IMR-90 (cell line): ENCODE results near the gene MAP3K5. TPM values are rescaled to one million over a fixed set of nuclear protein-coding genes. Genes with fewer than 3 reads are reported as not detected.

Experiments
- ATAC-seq: fragments of 200-7000 bp; cut with Tn5 transposase; 2 replicates; pipeline ENCODE4 v1.9.1; 2020; ENCODE audit warnings: low read depth, mild to moderate bottlenecking, moderate library complexity
- BruUV-seq: library from RNA; stranded (reverse); fragments of 400-500 nt; replicated peaks from 2 replicates; lab custom pipeline; 2021; lab: Mats Ljungman, UMichigan
- CTCF ChIA-PET: fragments of 300-600 bp; formaldehyde crosslinking; extraction: SDS; loops from one replicate; lab custom pipeline; 2021; ENCODE audit warnings: antibody characterized with exemption; lab: Yijun Ruan, JAX
- POLR2A ChIA-PET: fragments of 300-600 bp; sonication (Branson Sonifier 250); formaldehyde crosslinking; loops from one replicate; lab custom pipeline; 2022; ENCODE audit warnings: antibody characterized with exemption; ENCODE audit not compliant: unreplicated experiment; lab: Charles Lee
- DNase-seq: peaks from one replicate; pipeline ENCODE4 v3.0.0; 2013
- H2AFZ ChIP-seq: replicated peaks from 2 replicates; pipeline ENCODE3; 2013; ENCODE audit warnings: low read length, mild to moderate bottlenecking; ENCODE audit not compliant: poor library complexity
- H2AK5ac ChIP-seq: 2 replicates; pipeline ENCODE4 v1.6.1; 2013; ENCODE audit warnings: low read depth, low read length, inconsistent platforms
- H2AK9ac ChIP-seq: replicated peaks from 2 replicates; pipeline ENCODE3; 2013; ENCODE audit warnings: mild to moderate bottlenecking, low read depth, low read length, moderate library complexity; ENCODE audit not compliant: poor library complexity
- H2BK120ac ChIP-seq: 2 replicates; pipeline ENCODE4 v1.6.1; 2013; ENCODE audit warnings: low read depth, low read length, inconsistent platforms
- H2BK15ac ChIP-seq: 3 replicates; pipeline ENCODE4 v1.6.1; 2013; ENCODE audit warnings: low read depth, low read length, inconsistent platforms
- H2BK20ac ChIP-seq: 2 replicates; pipeline ENCODE4 v1.6.1; 2013; ENCODE audit warnings: low read depth, mild to moderate bottlenecking, inconsistent platforms, low read length, moderate library complexity
- H2BK5ac ChIP-seq: 2 replicates; pipeline ENCODE4 v1.6.1; 2013; ENCODE audit warnings: mild to moderate bottlenecking, low read depth, low read length, inconsistent platforms; ENCODE audit not compliant: poor library complexity, severe bottlenecking
- H3K14ac ChIP-seq: replicated peaks from 2 replicates; pipeline ENCODE4 v1.6.1; 2013; ENCODE audit warnings: low read depth, low read length, inconsistent platforms
- H3K18ac ChIP-seq: 2 replicates; pipeline ENCODE4 v1.6.1; 2013; ENCODE audit warnings: low read depth, low read length, control low read depth
- H3K23ac ChIP-seq: 2 replicates; pipeline ENCODE4 v1.6.1; 2013; ENCODE audit warnings: low read depth, low read length, inconsistent platforms
- H3K27ac ChIP-seq: 2 replicates; pipeline ENCODE4 v1.5.1; 2013; ENCODE audit warnings: mild to moderate bottlenecking, control low read depth, low read length; ENCODE audit not compliant: insufficient read depth
- H3K27me3 ChIP-seq: 2 replicates; pipeline ENCODE4 v1.6.1; 2013; ENCODE audit warnings: low read length; ENCODE audit not compliant: control insufficient read depth, insufficient read depth
- H3K36me3 ChIP-seq: 2 replicates; pipeline ENCODE4 v1.6.1; 2013; ENCODE audit warnings: low read length, mixed read lengths; ENCODE audit not compliant: control insufficient read depth, insufficient read depth
- H3K4ac ChIP-seq: 2 replicates; pipeline ENCODE4 v1.6.1; 2013; ENCODE audit warnings: low read depth, low read length, inconsistent platforms
- H3K4me1 ChIP-seq: 2 replicates; pipeline ENCODE4 v1.6.1; 2013; ENCODE audit warnings: low read length, mixed read lengths; ENCODE audit not compliant: control insufficient read depth, insufficient read depth
- H3K4me2 ChIP-seq: 2 replicates; pipeline ENCODE4 v1.6.1; 2013; ENCODE audit warnings: low read depth, mild to moderate bottlenecking, control low read depth, low read length, moderate library complexity
- H3K4me3 ChIP-seq: 2 replicates; pipeline ENCODE4 v1.5.1; 2013; ENCODE audit warnings: low read depth, mild to moderate bottlenecking, control low read depth, low read length, moderate library complexity; ENCODE audit not compliant: insufficient read depth
- H3K56ac ChIP-seq: 2 replicates; pipeline ENCODE4 v1.6.1; 2013; ENCODE audit warnings: low read length, inconsistent platforms; ENCODE audit not compliant: insufficient read depth; ENCODE audit errors: extremely low read depth
- H3K79me1 ChIP-seq, 2 experiments: 2 replicates each; pipeline ENCODE4 v1.6.1; 2013; ENCODE audit warnings: low read length in 2 of 2, inconsistent platforms in 1 of 2, low read depth in 1 of 2
- H3K9ac ChIP-seq: 2 replicates; pipeline ENCODE4 v1.6.1; 2013; ENCODE audit warnings: low read depth, low read length, control low read depth
- H3K9me1 ChIP-seq: 2 replicates; pipeline ENCODE4 v1.6.1; 2013; ENCODE audit warnings: low read length, inconsistent platforms; ENCODE audit not compliant: insufficient read depth
- H3K9me3 ChIP-seq: 2 replicates; pipeline ENCODE4 v1.6.1; 2013; ENCODE audit warnings: low read length; ENCODE audit not compliant: control insufficient read depth, insufficient read depth
- H4K20me1 ChIP-seq: 2 replicates; pipeline ENCODE4 v1.6.1; 2013; ENCODE audit warnings: low read length, inconsistent platforms; ENCODE audit not compliant: insufficient read depth
- H4K5ac ChIP-seq: 2 replicates; pipeline ENCODE4 v1.6.1; 2013; ENCODE audit warnings: mild to moderate bottlenecking, low read depth, low read length, control low read depth
- H4K8ac ChIP-seq, 2 experiments: 2 replicates each; pipeline ENCODE4 v1.6.1; 2013; ENCODE audit warnings: low read depth in 2 of 2, low read length in 2 of 2, control low read depth in 1 of 2, inconsistent platforms in 1 of 2
- H4K91ac ChIP-seq: 2 replicates; pipeline ENCODE4 v1.6.1; 2013; ENCODE audit warnings: low read depth, low read length, inconsistent platforms; ENCODE audit not compliant: insufficient read depth
- MAFK ChIP-seq: IDR thresholded peaks from 2 replicates; pipeline ENCODE4 v1.6.1; 2012; ENCODE audit warnings: low read depth, low read length, improper control_type of control experiment
- MAZ ChIP-seq: IDR thresholded peaks from 2 replicates; pipeline ENCODE4 v1.6.1; 2012; ENCODE audit warnings: low read depth, mild to moderate bottlenecking, low read length, improper control_type of control experiment, moderate library complexity, borderline replicate concordance
- MXI1 ChIP-seq: IDR thresholded peaks from 2 replicates; pipeline ENCODE4 v1.6.1; 2012; ENCODE audit warnings: low read depth, mild to moderate bottlenecking, low read length, moderate library complexity, borderline replicate concordance
- NFE2L2 ChIP-seq: fragments of 150-350 bp; IDR thresholded peaks from 2 replicates; pipeline ENCODE4 v1.6.1; 2016; ENCODE audit warnings: low read depth, mild to moderate bottlenecking, low read length
- RAD21 ChIP-seq: IDR thresholded peaks from 2 replicates; pipeline ENCODE4 v1.6.1; 2012; ENCODE audit warnings: low read length, improper control_type of control experiment
- RFX5 ChIP-seq: IDR thresholded peaks from 2 replicates; pipeline ENCODE4 v1.8.0; 2012; ENCODE audit warnings: low read depth, mild to moderate bottlenecking, low read length, moderate library complexity
- SMC3 ChIP-seq: fragments of 150-350 bp; IDR thresholded peaks from 2 replicates; pipeline ENCODE4 v1.6.1; 2016; ENCODE audit warnings: low read depth, mild to moderate bottlenecking, antibody characterized with exemption, low read length, moderate library complexity
- WGBS, 2 experiments: methylation state at CpG; one replicate each; pipeline versions ENCODE4 v1.1.5 to v1.1.7; 2013; ENCODE audit warnings: missing lambda C conversion rate in 2 of 2; ENCODE audit not compliant: insufficient read length in 1 of 2; ENCODE audit errors: extremely low coverage in 2 of 2; 5-methylcytosine and 5-hydroxymethylcytosine counted together
- dilution Hi-C: fragments of 300-500 bp; cut with HindIII; formaldehyde crosslinking; loops from one replicate; pipeline ENCODE4 v1.14.3; 2018; ENCODE audit warnings: low sequenced_read_pairs; ENCODE audit not compliant: unreplicated experiment
- in situ Hi-C: fragments of 300-500 bp; cut with MboI; formaldehyde crosslinking; loops from 3 replicates; pipeline ENCODE4 v1.14.3; 2019; ENCODE audit warnings: low sequenced_read_pairs, inconsistent platforms, mixed read lengths
- intact Hi-C: fragments of 100-400 bp; cut with micrococcal nuclease; formaldehyde crosslinking; loops from 2 replicates; pipeline ENCODE4 v1.10.0; 2022
- polyA plus RNA-seq, 3 experiments: library from polyadenylated mRNA; depleted of rRNA; stranded (reverse); fragments of >200 nt; gene quantifications; 2 replicates each; pipeline ENCODE4 v1.2.3, GENCODE V29; 2012; ENCODE audit warnings: low replicate concordance in 1 of 3
- total RNA-seq: library from RNA; depleted of rRNA; stranded (reverse); fragments of >200 nt; gene quantifications from 2 replicates; pipeline ENCODE4 v1.2.3, GENCODE V29; 2012
- TF ChIP-seq, protein P1 (sequence below): conservative IDR thresholded peaks from 2 replicates; pipeline ENCODE4 v1.5.1; 2012; ENCODE audit warnings: mild to moderate bottlenecking, low read depth, low read length, improper control_type of control experiment

MAP3K5 gene
- total and polyA plus RNA-seq, 2 of the 4 experiments (the other 2 are of a cell fraction): 5.4 to 17.6 TPM

DNA sequence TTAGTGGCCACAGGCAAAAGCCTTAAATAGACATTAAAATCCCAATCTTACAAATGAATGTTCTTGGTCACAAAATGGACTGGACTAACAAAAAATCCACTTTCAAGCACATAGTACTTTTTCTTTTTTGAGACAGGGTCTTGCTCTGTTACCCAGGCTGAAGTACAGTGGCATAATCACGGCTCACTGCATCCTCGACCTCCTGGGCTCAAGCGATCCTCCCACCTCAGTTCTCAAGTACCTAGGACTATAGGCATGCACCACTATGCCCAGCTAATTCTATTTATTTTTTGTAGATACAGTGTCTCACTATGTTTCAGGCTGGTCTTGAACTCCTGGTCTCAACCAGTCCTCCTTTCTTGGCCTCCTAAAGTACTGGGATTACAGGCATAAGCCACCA, 59.4 kb downstream of the MAP3K5 start:
- no peak overlapping the region for H4K91ac ChIP-seq
- H3K4me1 ChIP-seq: peaks cover 14% of the 10 kb centered on the region
- H3K9ac ChIP-seq: no peak overlapping the region
- no peak overlapping the region for H3K18ac ChIP-seq
- H4K8ac ChIP-seq: no peak overlapping the region
- no TSS peak for BruUV-seq
- in situ Hi-C loops: no loop called here
- ChIA-PET POLR2A (interaction anchor here (0.6 kb wide), 1 partner anchor 78 kb away, joined by 3 read pairs; no protein-coding TSS in a partner anchor), CTCF (interaction anchor here (1.6 kb wide), 1 partner anchor 11 kb away, joined by 5 read pairs; no protein-coding TSS in a partner anchor)
- H4K20me1 ChIP-seq: peaks cover 20% of the 10 kb centered on the region; the same call in 1 of the 2 replicates
- TF ChIP-seq RFX5: no peak
- no peak for TF ChIP-seq RAD21
- no peak for TF ChIP-seq MAFK
- no peak for TF ChIP-seq NFE2L2
- TF ChIP-seq MAZ: no peak
- no peak for TF ChIP-seq SMC3
- TF ChIP-seq, protein P1, sequence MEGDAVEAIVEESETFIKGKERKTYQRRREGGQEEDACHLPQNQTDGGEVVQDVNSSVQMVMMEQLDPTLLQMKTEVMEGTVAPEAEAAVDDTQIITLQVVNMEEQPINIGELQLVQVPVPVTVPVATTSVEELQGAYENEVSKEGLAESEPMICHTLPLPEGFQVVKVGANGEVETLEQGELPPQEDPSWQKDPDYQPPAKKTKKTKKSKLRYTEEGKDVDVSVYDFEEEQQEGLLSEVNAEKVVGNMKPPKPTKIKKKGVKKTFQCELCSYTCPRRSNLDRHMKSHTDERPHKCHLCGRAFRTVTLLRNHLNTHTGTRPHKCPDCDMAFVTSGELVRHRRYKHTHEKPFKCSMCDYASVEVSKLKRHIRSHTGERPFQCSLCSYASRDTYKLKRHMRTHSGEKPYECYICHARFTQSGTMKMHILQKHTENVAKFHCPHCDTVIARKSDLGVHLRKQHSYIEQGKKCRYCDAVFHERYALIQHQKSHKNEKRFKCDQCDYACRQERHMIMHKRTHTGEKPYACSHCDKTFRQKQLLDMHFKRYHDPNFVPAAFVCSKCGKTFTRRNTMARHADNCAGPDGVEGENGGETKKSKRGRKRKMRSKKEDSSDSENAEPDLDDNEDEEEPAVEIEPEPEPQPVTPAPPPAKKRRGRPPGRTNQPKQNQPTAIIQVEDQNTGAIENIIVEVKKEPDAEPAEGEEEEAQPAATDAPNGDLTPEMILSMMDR: no peak
- no peak for TF ChIP-seq MXI1
- H2AK9ac ChIP-seq: no peak overlapping the region
- H3K14ac ChIP-seq: no peak overlapping the region
- H2BK15ac ChIP-seq: no peak overlapping the region
- H2BK20ac ChIP-seq: no peak overlapping the region
- H2AFZ ChIP-seq: no peak overlapping the region
- no peak overlapping the region for H2BK120ac ChIP-seq
- no peaks in the 10 kb centered on the region for H3K36me3 ChIP-seq
- dilution Hi-C loops: no loop called here
- H3K9me3 ChIP-seq: no peaks in the 10 kb centered on the region
- H3K27ac ChIP-seq: no peak overlapping the region
- WGBS, 2 experiments: 60% methylated on average over 2 of the region's 3 CpGs; no CpG with 5 or more reads in 1 of the 2 experiments
- H3K4ac ChIP-seq: no peak overlapping the region
- ATAC-seq: no peak
- no peak overlapping the region for H4K5ac ChIP-seq
- no peak overlapping the region for H3K4me2 ChIP-seq
- intact Hi-C loops: no loop called here
- H2AK5ac ChIP-seq: peak overlapping the region; percentile 53; the same call in 1 of the 2 replicates
- H3K79me1 ChIP-seq: peaks cover 48 to 80% of the 10 kb centered on the region in 2 experiments
- no peaks in the 10 kb centered on the region for H3K27me3 ChIP-seq
- no peak overlapping the region for H3K56ac ChIP-seq
- H3K23ac ChIP-seq: no peak overlapping the region
- H3K9me1 ChIP-seq: peaks cover 13% of the 10 kb centered on the region; the same call in 1 of the 2 replicates
- no peak overlapping the region for H3K4me3 ChIP-seq
- DNase-seq: no peak
- no peak overlapping the region for H2BK5ac ChIP-seq
